IMR-90 (cell line): ENCODE data around the gene TCF7L1. TPM values are rescaled to one million over a fixed set of nuclear protein-coding genes. Genes with fewer than 3 reads are reported as not detected.

Experiments used
- ATAC-seq: fragments of 200-7000 bp; cut with Tn5 transposase; 2 replicates; pipeline ENCODE4 v1.9.1; 2020; ENCODE audit warnings: low read depth, mild to moderate bottlenecking, moderate library complexity
- BruUV-seq: library from RNA; stranded (reverse); fragments of 400-500 nt; replicated peaks from 2 replicates; lab custom pipeline; 2021; lab: Mats Ljungman, UMichigan
- CTCF ChIA-PET: fragments of 300-600 bp; formaldehyde crosslinking; extraction: SDS; loops from one replicate; lab custom pipeline; 2021; ENCODE audit warnings: antibody characterized with exemption; lab: Yijun Ruan, JAX
- POLR2A ChIA-PET: fragments of 300-600 bp; sonication (Branson Sonifier 250); formaldehyde crosslinking; loops from one replicate; lab custom pipeline; 2022; ENCODE audit warnings: antibody characterized with exemption; ENCODE audit not compliant: unreplicated experiment; lab: Charles Lee
- DNase-seq: peaks from one replicate; pipeline ENCODE4 v3.0.0; 2013
- H2AFZ ChIP-seq: replicated peaks from 2 replicates; pipeline ENCODE3; 2013; ENCODE audit warnings: low read length, mild to moderate bottlenecking; ENCODE audit not compliant: poor library complexity
- H2AK5ac ChIP-seq: 2 replicates; pipeline ENCODE4 v1.6.1; 2013; ENCODE audit warnings: low read depth, low read length, inconsistent platforms
- H2AK9ac ChIP-seq: replicated peaks from 2 replicates; pipeline ENCODE3; 2013; ENCODE audit warnings: mild to moderate bottlenecking, low read depth, low read length, moderate library complexity; ENCODE audit not compliant: poor library complexity
- H2BK120ac ChIP-seq: 2 replicates; pipeline ENCODE4 v1.6.1; 2013; ENCODE audit warnings: low read depth, low read length, inconsistent platforms
- H2BK15ac ChIP-seq: 3 replicates; pipeline ENCODE4 v1.6.1; 2013; ENCODE audit warnings: low read depth, low read length, inconsistent platforms
- H2BK20ac ChIP-seq: 2 replicates; pipeline ENCODE4 v1.6.1; 2013; ENCODE audit warnings: low read depth, mild to moderate bottlenecking, inconsistent platforms, low read length, moderate library complexity
- H2BK5ac ChIP-seq: 2 replicates; pipeline ENCODE4 v1.6.1; 2013; ENCODE audit warnings: mild to moderate bottlenecking, low read depth, low read length, inconsistent platforms; ENCODE audit not compliant: poor library complexity, severe bottlenecking
- H3K14ac ChIP-seq: replicated peaks from 2 replicates; pipeline ENCODE4 v1.6.1; 2013; ENCODE audit warnings: low read depth, low read length, inconsistent platforms
- H3K18ac ChIP-seq: 2 replicates; pipeline ENCODE4 v1.6.1; 2013; ENCODE audit warnings: low read depth, low read length, control low read depth
- H3K23ac ChIP-seq: 2 replicates; pipeline ENCODE4 v1.6.1; 2013; ENCODE audit warnings: low read depth, low read length, inconsistent platforms
- H3K27ac ChIP-seq: 2 replicates; pipeline ENCODE4 v1.5.1; 2013; ENCODE audit warnings: mild to moderate bottlenecking, control low read depth, low read length; ENCODE audit not compliant: insufficient read depth
- H3K27me3 ChIP-seq: 2 replicates; pipeline ENCODE4 v1.6.1; 2013; ENCODE audit warnings: low read length; ENCODE audit not compliant: control insufficient read depth, insufficient read depth
- H3K36me3 ChIP-seq: 2 replicates; pipeline ENCODE4 v1.6.1; 2013; ENCODE audit warnings: low read length, mixed read lengths; ENCODE audit not compliant: control insufficient read depth, insufficient read depth
- H3K4ac ChIP-seq: 2 replicates; pipeline ENCODE4 v1.6.1; 2013; ENCODE audit warnings: low read depth, low read length, inconsistent platforms
- H3K4me1 ChIP-seq: 2 replicates; pipeline ENCODE4 v1.6.1; 2013; ENCODE audit warnings: low read length, mixed read lengths; ENCODE audit not compliant: control insufficient read depth, insufficient read depth
- H3K4me2 ChIP-seq: 2 replicates; pipeline ENCODE4 v1.6.1; 2013; ENCODE audit warnings: low read depth, mild to moderate bottlenecking, control low read depth, low read length, moderate library complexity
- H3K4me3 ChIP-seq: 2 replicates; pipeline ENCODE4 v1.5.1; 2013; ENCODE audit warnings: low read depth, mild to moderate bottlenecking, control low read depth, low read length, moderate library complexity; ENCODE audit not compliant: insufficient read depth
- H3K56ac ChIP-seq: 2 replicates; pipeline ENCODE4 v1.6.1; 2013; ENCODE audit warnings: low read length, inconsistent platforms; ENCODE audit not compliant: insufficient read depth; ENCODE audit errors: extremely low read depth
- H3K79me1 ChIP-seq, 2 experiments: 2 replicates each; pipeline ENCODE4 v1.6.1; 2013; ENCODE audit warnings: low read length in 2 of 2, inconsistent platforms in 1 of 2, low read depth in 1 of 2
- H3K9ac ChIP-seq: 2 replicates; pipeline ENCODE4 v1.6.1; 2013; ENCODE audit warnings: low read depth, low read length, control low read depth
- H3K9me1 ChIP-seq: 2 replicates; pipeline ENCODE4 v1.6.1; 2013; ENCODE audit warnings: low read length, inconsistent platforms; ENCODE audit not compliant: insufficient read depth
- H3K9me3 ChIP-seq: 2 replicates; pipeline ENCODE4 v1.6.1; 2013; ENCODE audit warnings: low read length; ENCODE audit not compliant: control insufficient read depth, insufficient read depth
- H4K20me1 ChIP-seq: 2 replicates; pipeline ENCODE4 v1.6.1; 2013; ENCODE audit warnings: low read length, inconsistent platforms; ENCODE audit not compliant: insufficient read depth
- H4K5ac ChIP-seq: 2 replicates; pipeline ENCODE4 v1.6.1; 2013; ENCODE audit warnings: mild to moderate bottlenecking, low read depth, low read length, control low read depth
- H4K8ac ChIP-seq, 2 experiments: 2 replicates each; pipeline ENCODE4 v1.6.1; 2013; ENCODE audit warnings: low read depth in 2 of 2, low read length in 2 of 2, control low read depth in 1 of 2, inconsistent platforms in 1 of 2
- H4K91ac ChIP-seq: 2 replicates; pipeline ENCODE4 v1.6.1; 2013; ENCODE audit warnings: low read depth, low read length, inconsistent platforms; ENCODE audit not compliant: insufficient read depth
- BHLHE40 ChIP-seq: fragments of 150-350 bp; IDR thresholded peaks from 2 replicates; pipeline ENCODE4 v1.6.1; 2016; ENCODE audit warnings: mild to moderate bottlenecking, low read depth, low read length
- CEBPB ChIP-seq: IDR thresholded peaks from 2 replicates; pipeline ENCODE4 v1.6.1; 2012; ENCODE audit warnings: low read depth, low read length, improper control_type of control experiment
- CHD1 ChIP-seq: IDR thresholded peaks from 2 replicates; pipeline ENCODE4 v1.6.1; 2012; ENCODE audit warnings: low read depth, low read length, improper control_type of control experiment
- FOS ChIP-seq: fragments of 150-350 bp; IDR thresholded peaks from 2 replicates; pipeline ENCODE4 v1.6.1; 2016; ENCODE audit warnings: low read depth, low read length
- MAFK ChIP-seq: IDR thresholded peaks from 2 replicates; pipeline ENCODE4 v1.6.1; 2012; ENCODE audit warnings: low read depth, low read length, improper control_type of control experiment
- MAZ ChIP-seq: IDR thresholded peaks from 2 replicates; pipeline ENCODE4 v1.6.1; 2012; ENCODE audit warnings: low read depth, mild to moderate bottlenecking, low read length, improper control_type of control experiment, moderate library complexity, borderline replicate concordance
- MXI1 ChIP-seq: IDR thresholded peaks from 2 replicates; pipeline ENCODE4 v1.6.1; 2012; ENCODE audit warnings: low read depth, mild to moderate bottlenecking, low read length, moderate library complexity, borderline replicate concordance
- NFE2L2 ChIP-seq: fragments of 150-350 bp; IDR thresholded peaks from 2 replicates; pipeline ENCODE4 v1.6.1; 2016; ENCODE audit warnings: low read depth, mild to moderate bottlenecking, low read length
- POLR2A ChIP-seq: IDR thresholded peaks from 2 replicates; pipeline ENCODE4 v1.6.1; 2012; ENCODE audit warnings: mild to moderate bottlenecking, low read depth, low read length
- RAD21 ChIP-seq: IDR thresholded peaks from 2 replicates; pipeline ENCODE4 v1.6.1; 2012; ENCODE audit warnings: low read length, improper control_type of control experiment
- RCOR1 ChIP-seq: IDR thresholded peaks from 2 replicates; pipeline ENCODE4 v1.6.1; 2012; ENCODE audit warnings: mild to moderate bottlenecking, low read length, improper control_type of control experiment; ENCODE audit not compliant: insufficient replicate concordance
- RFX5 ChIP-seq: IDR thresholded peaks from 2 replicates; pipeline ENCODE4 v1.8.0; 2012; ENCODE audit warnings: low read depth, mild to moderate bottlenecking, low read length, moderate library complexity
- SMC3 ChIP-seq: fragments of 150-350 bp; IDR thresholded peaks from 2 replicates; pipeline ENCODE4 v1.6.1; 2016; ENCODE audit warnings: low read depth, mild to moderate bottlenecking, antibody characterized with exemption, low read length, moderate library complexity
- WGBS, 2 experiments: methylation state at CpG; one replicate each; pipeline versions ENCODE4 v1.1.5 to v1.1.7; 2013; ENCODE audit warnings: missing lambda C conversion rate in 2 of 2; ENCODE audit not compliant: insufficient read length in 1 of 2; ENCODE audit errors: extremely low coverage in 2 of 2; 5-methylcytosine and 5-hydroxymethylcytosine counted together
- dilution Hi-C: fragments of 300-500 bp; cut with HindIII; formaldehyde crosslinking; loops from one replicate; pipeline ENCODE4 v1.14.3; 2018; ENCODE audit warnings: low sequenced_read_pairs; ENCODE audit not compliant: unreplicated experiment
- in situ Hi-C: fragments of 300-500 bp; cut with MboI; formaldehyde crosslinking; loops from 3 replicates; pipeline ENCODE4 v1.14.3; 2019; ENCODE audit warnings: low sequenced_read_pairs, inconsistent platforms, mixed read lengths
- intact Hi-C: fragments of 100-400 bp; cut with micrococcal nuclease; formaldehyde crosslinking; loops from 2 replicates; pipeline ENCODE4 v1.10.0; 2022
- polyA plus RNA-seq, 3 experiments: library from polyadenylated mRNA; depleted of rRNA; stranded (reverse); fragments of >200 nt; gene quantifications; 2 replicates each; pipeline ENCODE4 v1.2.3, GENCODE V29; 2012; ENCODE audit warnings: low replicate concordance in 1 of 3
- total RNA-seq: library from RNA; depleted of rRNA; stranded (reverse); fragments of >200 nt; gene quantifications from 2 replicates; pipeline ENCODE4 v1.2.3, GENCODE V29; 2012
- TF ChIP-seq, protein P1 (sequence below): fragments of 150-350 bp; IDR thresholded peaks from 2 replicates; pipeline ENCODE4 v1.6.1; 2017; ENCODE audit warnings: mild to moderate bottlenecking, antibody characterized with exemption, low read length, low read depth
- TF ChIP-seq, protein P2 (sequence below): conservative IDR thresholded peaks from 2 replicates; pipeline ENCODE4 v1.5.1; 2012; ENCODE audit warnings: mild to moderate bottlenecking, low read depth, low read length, improper control_type of control experiment

TCF7L1 gene
- total and polyA plus RNA-seq, 2 of the 4 experiments (the other 2 are of a cell fraction) = 0.72 to 11.1 TPM

DNA sequence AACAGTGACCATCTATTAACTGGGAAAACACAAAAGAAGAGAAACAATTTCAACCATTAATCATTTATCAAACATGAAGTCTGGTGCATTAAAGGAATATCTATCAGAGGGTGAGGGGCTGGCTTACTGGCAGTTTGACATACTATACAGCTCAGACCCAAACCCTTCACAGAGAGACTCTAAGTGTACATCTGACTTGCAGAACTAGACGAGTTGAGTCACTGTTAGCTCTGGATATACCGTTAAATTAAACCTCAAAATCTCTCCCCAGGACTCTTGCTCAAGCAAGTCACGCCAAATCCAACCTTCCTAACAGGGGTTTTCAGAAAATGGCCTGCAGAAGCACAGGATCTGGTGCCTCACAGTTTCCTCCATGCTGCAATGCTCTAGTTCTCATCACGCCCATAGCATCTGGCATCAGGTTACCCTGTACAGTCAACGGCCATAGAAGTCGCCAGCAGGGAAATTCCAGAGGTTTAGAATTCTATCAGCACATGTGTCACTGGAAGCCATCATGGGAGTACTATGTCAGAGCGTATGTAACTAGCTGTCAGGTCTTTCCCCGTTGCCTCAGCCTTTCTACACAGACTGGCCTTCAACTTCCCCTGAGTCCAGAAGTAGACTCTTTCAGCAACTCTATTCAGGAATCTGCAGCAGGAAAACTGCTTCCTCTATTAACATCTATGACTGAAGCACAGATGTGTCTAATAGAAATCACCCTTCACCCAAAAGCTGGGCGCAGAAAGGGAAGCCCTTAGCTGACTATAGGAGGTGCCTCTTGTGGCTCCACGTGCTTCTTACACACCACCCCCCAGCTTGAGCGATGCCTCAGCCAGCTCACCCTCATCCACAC, 185.3 kb downstream of the TCF7L1 start (continued):
- TF ChIP-seq FOS (0 out of 2 replicates have a peak, but pooled peaks have one; percentile 4), RAD21 (no peak)

GRCh38 chr2:85319796-85320195, 186.6 kb downstream of the TCF7L1 start:
- POLR2A ChIA-PET = no interaction called here
- no peak overlapping the region for H3K9ac ChIP-seq
- TF ChIP-seq MAZ (no peak), MAFK (no peak), FOS (no peak), BHLHE40 (no peak), RCOR1 (no peak), MXI1 (no peak), POLR2A (no peak), SMC3 (no peak), CHD1 (no peak), CEBPB (no peak), RFX5 (no peak), NFE2L2 (no peak)
- TF ChIP-seq, protein P1, sequence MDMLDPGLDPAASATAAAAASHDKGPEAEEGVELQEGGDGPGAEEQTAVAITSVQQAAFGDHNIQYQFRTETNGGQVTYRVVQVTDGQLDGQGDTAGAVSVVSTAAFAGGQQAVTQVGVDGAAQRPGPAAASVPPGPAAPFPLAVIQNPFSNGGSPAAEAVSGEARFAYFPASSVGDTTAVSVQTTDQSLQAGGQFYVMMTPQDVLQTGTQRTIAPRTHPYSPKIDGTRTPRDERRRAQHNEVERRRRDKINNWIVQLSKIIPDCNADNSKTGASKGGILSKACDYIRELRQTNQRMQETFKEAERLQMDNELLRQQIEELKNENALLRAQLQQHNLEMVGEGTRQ = no peak
- TF ChIP-seq, protein P2, sequence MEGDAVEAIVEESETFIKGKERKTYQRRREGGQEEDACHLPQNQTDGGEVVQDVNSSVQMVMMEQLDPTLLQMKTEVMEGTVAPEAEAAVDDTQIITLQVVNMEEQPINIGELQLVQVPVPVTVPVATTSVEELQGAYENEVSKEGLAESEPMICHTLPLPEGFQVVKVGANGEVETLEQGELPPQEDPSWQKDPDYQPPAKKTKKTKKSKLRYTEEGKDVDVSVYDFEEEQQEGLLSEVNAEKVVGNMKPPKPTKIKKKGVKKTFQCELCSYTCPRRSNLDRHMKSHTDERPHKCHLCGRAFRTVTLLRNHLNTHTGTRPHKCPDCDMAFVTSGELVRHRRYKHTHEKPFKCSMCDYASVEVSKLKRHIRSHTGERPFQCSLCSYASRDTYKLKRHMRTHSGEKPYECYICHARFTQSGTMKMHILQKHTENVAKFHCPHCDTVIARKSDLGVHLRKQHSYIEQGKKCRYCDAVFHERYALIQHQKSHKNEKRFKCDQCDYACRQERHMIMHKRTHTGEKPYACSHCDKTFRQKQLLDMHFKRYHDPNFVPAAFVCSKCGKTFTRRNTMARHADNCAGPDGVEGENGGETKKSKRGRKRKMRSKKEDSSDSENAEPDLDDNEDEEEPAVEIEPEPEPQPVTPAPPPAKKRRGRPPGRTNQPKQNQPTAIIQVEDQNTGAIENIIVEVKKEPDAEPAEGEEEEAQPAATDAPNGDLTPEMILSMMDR = no peak

More at GRCh38 chr2:85319796-85320195, 186.6 kb downstream of the TCF7L1 start:
- H3K27ac ChIP-seq = no peak overlapping the region
- H2BK5ac ChIP-seq = peak overlapping the region; percentile 17
- H2AK9ac ChIP-seq = no peak overlapping the region
- H3K4me2 ChIP-seq = no peak overlapping the region
- no peak overlapping the region for H3K4me3 ChIP-seq
- BruUV-seq = no TSS peak
- no peak overlapping the region for H3K4ac ChIP-seq
- H3K27me3 ChIP-seq = no peaks in the 10 kb centered on the region
- H3K9me1 ChIP-seq = peaks cover 23% of the 10 kb centered on the region
- H3K79me1 ChIP-seq = peaks cover 33 to 82% of the 10 kb centered on the region in 2 experiments
- DNase-seq = no peak
- H3K56ac ChIP-seq = no peak overlapping the region
- no peak overlapping the region for H2BK20ac ChIP-seq
- intact Hi-C loops (no loop called here), in situ Hi-C loops (no loop called here), dilution Hi-C loops (no loop called here)
- H3K9me3 ChIP-seq = no peaks in the 10 kb centered on the region
- H2AFZ ChIP-seq = no peak overlapping the region
- H2BK15ac ChIP-seq = no peak overlapping the region
- no peak for ATAC-seq
- no peak overlapping the region for H2AK5ac ChIP-seq
- H2BK120ac ChIP-seq = no peak overlapping the region
- H3K23ac ChIP-seq = 0 out of 2 replicates have a peak overlapping the region, but pooled peaks have one; percentile 51
- H4K20me1 ChIP-seq = peaks cover 48% of the 10 kb centered on the region
- H4K5ac ChIP-seq = no peak overlapping the region
- peaks cover 59% of the 10 kb centered on the region for H3K36me3 ChIP-seq
- no peak overlapping the region for H4K91ac ChIP-seq
- H3K18ac ChIP-seq = no peak overlapping the region
- 100% methylated on average over 1 of the region's 4 CpGs; no CpG with 5 or more reads in 1 of the 2 experiments for WGBS, 2 experiments
- H3K4me1 ChIP-seq = peaks cover 9% of the 10 kb centered on the region
- CTCF ChIA-PET = interaction anchor here (1.4 kb wide), 1 partner anchor 19 kb away, joined by 4 read pairs; no protein-coding TSS in a partner anchor
- H3K14ac ChIP-seq = no peak overlapping the region
- H4K8ac ChIP-seq = no peak overlapping the region
